Uterus (tissue), 2 donors: ENCODE results near the gene SLC30A7.

Experiments
- CTCF ChIP-seq, 4 experiments: fragments of 200-600 bp in 2 of 4; fragments of 450-650 bp in 2 of 4; sonication (generic) in 2 of 4; IDR thresholded peaks; one replicate each; pipeline ENCODE4 v1.5.1; 2016 to 2019; ENCODE audit warnings: antibody characterized with exemption in 4 of 4, mild to moderate bottlenecking in 2 of 4, moderate library complexity in 1 of 4
- POLR2A ChIP-seq, 2 donors: fragments of 450-650 bp; IDR thresholded peaks; one replicate each; pipeline ENCODE4 v1.6.1; 2016; ENCODE audit warnings: antibody characterized with exemption in 2 of 2, mild to moderate bottlenecking in 1 of 2, moderate library complexity in 1 of 2

GRCh38 chr1:100927276-100927675, 31.4 kb downstream of the SLC30A7 start:
- TF ChIP-seq CTCF (IDR thresholded peaks at IDR 0.05) (no peak), POLR2A (IDR thresholded peaks at IDR 0.05) (no peak)
